ENCODE data around the gene HEXIM1.

Gene HEXIM1

DNA sequence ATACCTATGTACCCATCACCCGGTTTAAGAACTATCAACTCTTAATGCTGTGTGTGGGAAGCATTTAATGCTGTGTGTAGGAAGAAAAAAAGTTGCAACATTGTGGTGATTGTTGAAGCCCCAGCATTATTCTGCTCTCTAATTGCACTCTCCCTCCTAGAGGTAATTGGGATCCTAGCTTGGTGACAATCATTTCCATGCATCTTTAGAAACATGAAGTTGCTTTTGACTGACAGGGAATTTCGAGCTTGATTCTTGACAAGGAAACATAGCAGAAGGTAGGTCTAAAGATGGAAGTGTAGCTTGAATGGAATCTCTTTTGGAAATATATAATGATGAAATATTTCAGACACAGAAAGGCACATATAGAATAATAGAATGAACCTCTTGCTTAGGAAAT is 40.7 kb downstream of the HEXIM1 start:
- no peaks in the 10 kb centered on the region for H3K36me3 ChIP-seq (ENCODE audit: insufficient read depth)
- no peaks in the 10 kb centered on the region for H4K20me1 ChIP-seq (ENCODE audit: insufficient read depth)
- TF ChIP-seq, protein P1, sequence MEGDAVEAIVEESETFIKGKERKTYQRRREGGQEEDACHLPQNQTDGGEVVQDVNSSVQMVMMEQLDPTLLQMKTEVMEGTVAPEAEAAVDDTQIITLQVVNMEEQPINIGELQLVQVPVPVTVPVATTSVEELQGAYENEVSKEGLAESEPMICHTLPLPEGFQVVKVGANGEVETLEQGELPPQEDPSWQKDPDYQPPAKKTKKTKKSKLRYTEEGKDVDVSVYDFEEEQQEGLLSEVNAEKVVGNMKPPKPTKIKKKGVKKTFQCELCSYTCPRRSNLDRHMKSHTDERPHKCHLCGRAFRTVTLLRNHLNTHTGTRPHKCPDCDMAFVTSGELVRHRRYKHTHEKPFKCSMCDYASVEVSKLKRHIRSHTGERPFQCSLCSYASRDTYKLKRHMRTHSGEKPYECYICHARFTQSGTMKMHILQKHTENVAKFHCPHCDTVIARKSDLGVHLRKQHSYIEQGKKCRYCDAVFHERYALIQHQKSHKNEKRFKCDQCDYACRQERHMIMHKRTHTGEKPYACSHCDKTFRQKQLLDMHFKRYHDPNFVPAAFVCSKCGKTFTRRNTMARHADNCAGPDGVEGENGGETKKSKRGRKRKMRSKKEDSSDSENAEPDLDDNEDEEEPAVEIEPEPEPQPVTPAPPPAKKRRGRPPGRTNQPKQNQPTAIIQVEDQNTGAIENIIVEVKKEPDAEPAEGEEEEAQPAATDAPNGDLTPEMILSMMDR (conservative IDR thresholded peaks at IDR 0.05; ENCODE audit: low read depth, low read length), result no peak
- H3K4me3 ChIP-seq (IDR thresholded peaks at IDR 0.05; ENCODE audit: insufficient read depth, low read depth, low read length), result no peak overlapping the region
- H3K4me2 ChIP-seq, result no peak overlapping the region
- H3K9ac ChIP-seq, result no peak overlapping the region
- no peaks in the 10 kb centered on the region for H3K79me2 ChIP-seq (ENCODE audit: insufficient read depth, low read depth)
- no peaks in the 10 kb centered on the region for H3K4me1 ChIP-seq (ENCODE audit: low read depth, poor library complexity, severe bottlenecking)
- no peak overlapping the region for H3K27ac ChIP-seq
- no peak overlapping the region for H2AFZ ChIP-seq (ENCODE audit: low read depth)
- no peaks in the 10 kb centered on the region for H3K27me3 ChIP-seq (ENCODE audit: insufficient read depth, low read depth)

DNA sequence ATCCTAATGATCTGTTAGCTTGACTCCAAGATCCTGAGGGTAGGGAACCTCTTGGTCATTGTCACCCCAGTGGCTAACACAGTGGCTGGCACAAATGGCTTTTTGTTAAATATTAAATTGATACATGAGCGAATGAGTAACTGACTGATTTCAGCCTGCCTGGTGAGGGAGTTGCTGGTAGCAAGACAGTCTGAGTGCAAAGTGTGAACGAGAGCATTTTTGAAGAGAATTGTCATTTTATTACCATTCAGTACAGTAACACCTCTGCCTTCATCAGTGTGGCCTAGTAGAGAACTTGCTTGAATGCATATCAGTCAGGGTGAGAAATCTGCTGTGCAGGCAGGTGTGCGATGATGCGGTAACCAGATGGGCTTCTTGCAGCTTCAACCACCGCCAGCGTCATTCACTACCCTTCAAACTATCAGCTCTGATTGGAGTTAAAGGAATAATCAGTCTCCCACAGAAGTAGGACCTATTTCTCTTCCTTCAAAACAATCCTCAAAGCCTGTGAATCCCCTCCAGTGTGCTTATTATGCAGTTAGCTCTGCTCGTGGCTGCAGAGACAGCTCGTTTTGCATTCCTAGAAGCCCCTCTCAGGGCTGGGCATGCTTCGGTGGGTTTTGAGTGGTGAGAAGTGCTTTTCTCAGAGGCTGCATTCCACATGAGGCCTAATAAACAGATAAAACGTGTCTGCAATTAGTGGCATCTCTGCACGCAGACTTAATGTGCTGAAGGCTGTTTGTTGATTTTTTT is 42.4 kb downstream of the HEXIM1 start:
- H3K4me3 ChIP-seq (IDR thresholded peaks at IDR 0.05; ENCODE audit: insufficient read depth, low read depth, low read length), result no peak overlapping the region
- H3K4me1 ChIP-seq (ENCODE audit: low read depth, poor library complexity, severe bottlenecking), result no peaks in the 10 kb centered on the region
- no peaks in the 10 kb centered on the region for H3K36me3 ChIP-seq (ENCODE audit: insufficient read depth)
- no peak overlapping the region for H2AFZ ChIP-seq (ENCODE audit: low read depth)
- no peak overlapping the region for H3K27ac ChIP-seq
- H3K9ac ChIP-seq, result no peak overlapping the region
- H3K4me2 ChIP-seq, result no peak overlapping the region
- no peaks in the 10 kb centered on the region for H3K27me3 ChIP-seq (ENCODE audit: insufficient read depth, low read depth)
- TF ChIP-seq, protein P1 (conservative IDR thresholded peaks at IDR 0.05; ENCODE audit: low read depth, low read length), result no peak
- H3K79me2 ChIP-seq (ENCODE audit: insufficient read depth, low read depth), result no peaks in the 10 kb centered on the region
- no peaks in the 10 kb centered on the region for H4K20me1 ChIP-seq (ENCODE audit: insufficient read depth)

DNA sequence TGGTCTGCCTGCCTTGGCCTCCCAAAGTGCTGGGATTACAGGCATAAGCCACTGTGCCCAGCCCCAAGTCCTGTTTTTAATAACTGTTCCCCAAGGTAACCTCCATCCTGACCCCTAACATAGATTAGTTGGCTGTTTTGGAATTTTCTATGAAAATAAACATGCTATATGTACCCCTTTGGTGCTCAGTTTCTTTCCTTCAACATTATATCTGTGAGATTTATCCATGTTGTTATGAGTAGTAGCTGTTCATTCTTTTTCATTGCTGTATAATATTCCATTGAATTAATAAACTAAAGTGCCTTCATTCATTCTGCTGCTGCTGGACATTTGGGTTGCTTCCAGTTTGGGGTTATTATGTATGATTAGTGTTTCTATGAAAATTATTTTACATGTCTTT is 47.1 kb downstream of the HEXIM1 start:
- H3K79me2 ChIP-seq (ENCODE audit: insufficient read depth, low read depth), result no peaks in the 10 kb centered on the region
- no peaks in the 10 kb centered on the region for H4K20me1 ChIP-seq (ENCODE audit: insufficient read depth)
- H2AFZ ChIP-seq (ENCODE audit: low read depth), result no peak overlapping the region
- H3K36me3 ChIP-seq (ENCODE audit: insufficient read depth), result no peaks in the 10 kb centered on the region
- no peak overlapping the region for H3K9ac ChIP-seq
- peaks cover 16% of the 10 kb centered on the region for H3K4me1 ChIP-seq (ENCODE audit: low read depth, poor library complexity, severe bottlenecking)
- H3K4me3 ChIP-seq (IDR thresholded peaks at IDR 0.05; ENCODE audit: insufficient read depth, low read depth, low read length), result no peak overlapping the region
- no peaks in the 10 kb centered on the region for H3K27me3 ChIP-seq (ENCODE audit: insufficient read depth, low read depth)
- no peak overlapping the region for H3K27ac ChIP-seq
- TF ChIP-seq, protein P1 (conservative IDR thresholded peaks at IDR 0.05; ENCODE audit: low read depth, low read length), result no peak
- H3K4me2 ChIP-seq, result no peak overlapping the region

DNA sequence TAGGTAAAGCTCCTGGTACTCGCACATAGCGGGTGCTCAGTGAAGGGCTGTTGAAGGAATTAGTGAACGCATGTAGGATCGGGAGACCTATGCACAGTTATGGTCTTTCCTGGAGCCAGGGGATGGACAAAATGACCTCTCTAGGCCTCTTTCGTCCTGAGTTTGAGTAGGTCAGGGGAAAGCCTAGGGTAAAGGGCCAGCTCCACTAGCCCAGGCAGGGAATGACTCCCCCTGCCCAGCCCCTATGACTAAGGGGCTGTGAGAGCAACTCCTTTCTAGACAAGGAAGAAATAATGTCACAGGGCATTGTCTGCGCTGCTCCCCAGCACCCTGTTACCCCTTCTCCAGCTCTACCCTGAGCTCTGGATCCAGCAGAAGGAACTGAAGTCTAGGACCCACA is 48.8 kb downstream of the HEXIM1 start:
- Histone ChIP-seq H3K36me3 (ENCODE audit: insufficient read depth) (no peaks in the 10 kb centered on the region), H3K79me2 (ENCODE audit: insufficient read depth, low read depth) (no peaks in the 10 kb centered on the region), H3K4me2 (no peak overlapping the region), H3K27me3 (ENCODE audit: insufficient read depth, low read depth) (no peaks in the 10 kb centered on the region), H3K9ac (no peak overlapping the region), H2AFZ (ENCODE audit: low read depth) (peak overlapping the region; percentile 55), H4K20me1 (ENCODE audit: insufficient read depth) (no peaks in the 10 kb centered on the region), H3K4me1 (ENCODE audit: low read depth, poor library complexity, severe bottlenecking) (peaks cover 16% of the 10 kb centered on the region), H3K27ac (no peak overlapping the region), H3K4me3 (IDR thresholded peaks at IDR 0.05; ENCODE audit: insufficient read depth, low read depth, low read length) (no peak overlapping the region)
- TF ChIP-seq, protein P1 (conservative IDR thresholded peaks at IDR 0.05; ENCODE audit: low read depth, low read length), result no peak
